GM19395 (cell line): ENCODE measurements around the gene FGF1.

ENCODE experiments used
- ATAC-seq: cut with Tn5 transposase; IDR thresholded peaks from one replicate; pipeline ENCODE4 v1.9.1; 2021; ENCODE audit warnings: mild to moderate bottlenecking, moderate library complexity; ENCODE audit not compliant: unreplicated experiment

Gene FGF1

GRCh38 chr5:142586552-142586951, 99.3 kb downstream of the FGF1 start:
- no peak for ATAC-seq

- ATAC-seq, result no peak
Measured at GRCh38 chr5:142585451-142585850, 100.4 kb downstream of the FGF1 start.

GRCh38 chr5:142584891-142585290, 101.0 kb downstream of the FGF1 start:
- ATAC-seq, result no peak

- no peak for ATAC-seq
Measured at GRCh38 chr5:142578161-142578830, 107.6 kb downstream of the FGF1 start.

- ATAC-seq, result no peak
Measured at GRCh38 chr5:142576804-142577203, 109.1 kb downstream of the FGF1 start.

- ATAC-seq, result no peak
Measured at GRCh38 chr5:142576303-142576702, 109.6 kb downstream of the FGF1 start.

GRCh38 chr5:142572006-142572405, 113.9 kb downstream of the FGF1 start:
- no peak for ATAC-seq

- no peak for ATAC-seq
Measured at GRCh38 chr5:142571371-142571770, 114.5 kb downstream of the FGF1 start.

GRCh38 chr5:142569905-142570304, 116.0 kb downstream of the FGF1 start:
- no peak for ATAC-seq

- no peak for ATAC-seq
Measured at GRCh38 chr5:142568996-142569335, 116.9 kb downstream of the FGF1 start.

- ATAC-seq, result no peak
Measured at GRCh38 chr5:142568283-142568995, 117.5 kb downstream of the FGF1 start.

GRCh38 chr5:142561486-142562097, 124.3 kb downstream of the FGF1 start:
- no peak for ATAC-seq

- no peak for ATAC-seq
Measured at GRCh38 chr5:142561029-142561428, 124.9 kb downstream of the FGF1 start.

GRCh38 chr5:142552107-142552506, 133.8 kb downstream of the FGF1 start:
- no peak for ATAC-seq

- ATAC-seq, result no peak
Measured at GRCh38 chr5:142551338-142552067, 134.4 kb downstream of the FGF1 start.

- no peak for ATAC-seq
Measured at GRCh38 chr5:142550471-142550870, 135.4 kb downstream of the FGF1 start.

GRCh38 chr5:142549834-142550233, 136.1 kb downstream of the FGF1 start:
- ATAC-seq, result no peak

GRCh38 chr5:142548739-142549275, 137.1 kb downstream of the FGF1 start:
- no peak for ATAC-seq

GRCh38 chr5:142547445-142548380, 138.2 kb downstream of the FGF1 start:
- ATAC-seq, result no peak

- no peak for ATAC-seq
Measured at GRCh38 chr5:142545650-142546322, 140.1 kb downstream of the FGF1 start.
